Fibroblast of lung (primary cell): Measurements from ENCODE around the gene SCIN. TPM values are rescaled to one million over a fixed set of nuclear protein-coding genes. Genes with fewer than 3 reads are reported as not detected.
A peak's percentile ranks its signal among the peaks of the same experiment; 100 is the strongest.

Experiments
- DNase-seq, 2 donors: peaks; one replicate each; pipeline versions ENCODE4 v3.0.0 to v3.0.0-alpha.2; 2010; ENCODE audit warnings: low read depth in 2 of 2
- H2AFZ ChIP-seq: 2 replicates; pipeline ENCODE4 v1.5.1; 2012; ENCODE audit warnings: low read length, control low read depth, inconsistent platforms
- H3K27ac ChIP-seq: 2 replicates; pipeline ENCODE4 v1.5.1; 2011; ENCODE audit warnings: low read length, control low read depth; ENCODE audit not compliant: insufficient read depth
- H3K27me3 ChIP-seq: 2 replicates; pipeline ENCODE4 v1.5.1; 2011; ENCODE audit warnings: mild to moderate bottlenecking, low read length; ENCODE audit not compliant: control insufficient read depth, insufficient read depth
- H3K36me3 ChIP-seq: 2 replicates; pipeline ENCODE4 v1.5.1; 2011; ENCODE audit warnings: low read length; ENCODE audit not compliant: control insufficient read depth, insufficient read depth
- H3K4me1 ChIP-seq: 2 replicates; pipeline ENCODE4 v1.5.1; 2011; ENCODE audit warnings: low read length; ENCODE audit not compliant: control insufficient read depth, insufficient read depth; ENCODE audit errors: extremely low read depth
- H3K4me2 ChIP-seq: 2 replicates; pipeline ENCODE4 v1.5.1; 2011; ENCODE audit warnings: low read length, control low read depth; ENCODE audit not compliant: insufficient read depth; ENCODE audit errors: extremely low read depth
- H3K4me3 ChIP-seq, 4 experiments: fragments of 200-600 bp in 1 of 4; sonication (generic) in 1 of 4; replicated peaks in 1 of 4; 2 replicates each; pipeline ENCODE4 v1.5.1; 2011 to 2016; ENCODE audit warnings: low read length in 4 of 4, low read depth in 3 of 4, mild to moderate bottlenecking in 3 of 4, control low read depth in 2 of 4, inconsistent platforms in 1 of 4, mixed read lengths in 1 of 4; ENCODE audit not compliant: insufficient read depth in 1 of 4; ENCODE audit errors: control extremely low read depth in 1 of 4
- H3K79me2 ChIP-seq: 2 replicates; pipeline ENCODE4 v1.5.1; 2012; ENCODE audit warnings: mild to moderate bottlenecking, low read length, inconsistent platforms; ENCODE audit not compliant: control insufficient read depth, insufficient read depth
- H3K9ac ChIP-seq: 2 replicates; pipeline ENCODE4 v1.5.1; 2011; ENCODE audit warnings: mild to moderate bottlenecking, low read length, control low read depth; ENCODE audit not compliant: insufficient read depth
- H3K9me3 ChIP-seq: 2 replicates; pipeline ENCODE4 v1.5.1; 2012; ENCODE audit warnings: low read depth, low read length; ENCODE audit not compliant: control insufficient read depth, insufficient read depth
- H4K20me1 ChIP-seq: 2 replicates; pipeline ENCODE4 v1.5.1; 2011; ENCODE audit warnings: low read length; ENCODE audit not compliant: control insufficient read depth, insufficient read depth; ENCODE audit errors: extremely low read depth
- EZH2 ChIP-seq: IDR thresholded peaks from 2 replicates; pipeline ENCODE4 v1.5.1; 2012; ENCODE audit warnings: low read length, control low read depth, mild to moderate bottlenecking; ENCODE audit errors: missing control alignments
- polyA plus RNA-seq, 2 donors: library from polyadenylated mRNA; depleted of rRNA in 1 of 2; stranded (reverse) in 1 of 2; unstranded in 1 of 2; fragments of >200 nt; gene quantifications; 2 replicates each; pipeline ENCODE4 v1.2.1, GENCODE V29; 2011 to 2012; ENCODE audit warnings: missing spikeins in 1 of 2
- total RNA-seq: library from RNA; depleted of rRNA; stranded (reverse); fragments of >200 nt; gene quantifications from 2 replicates; pipeline ENCODE4 v1.2.1, GENCODE V29; 2014
- TF ChIP-seq, protein P1 (sequence below), 2 donors: IDR thresholded peaks in 1 of 2; conservative IDR thresholded peaks in 1 of 2; 1 replicate in 1 of 2; 2 replicates in 1 of 2; pipeline ENCODE4 v1.5.1; 2011 to 2012; ENCODE audit warnings: low read length in 2 of 2, control low read depth in 1 of 2, inconsistent platforms in 1 of 2, low read depth in 1 of 2, mild to moderate bottlenecking in 1 of 2

Gene SCIN
- total and polyA plus RNA-seq, 2 donors (not counting 1 experiment from before 2014, with no cell fraction given) = 0.08 to 0.17 TPM

DNA sequence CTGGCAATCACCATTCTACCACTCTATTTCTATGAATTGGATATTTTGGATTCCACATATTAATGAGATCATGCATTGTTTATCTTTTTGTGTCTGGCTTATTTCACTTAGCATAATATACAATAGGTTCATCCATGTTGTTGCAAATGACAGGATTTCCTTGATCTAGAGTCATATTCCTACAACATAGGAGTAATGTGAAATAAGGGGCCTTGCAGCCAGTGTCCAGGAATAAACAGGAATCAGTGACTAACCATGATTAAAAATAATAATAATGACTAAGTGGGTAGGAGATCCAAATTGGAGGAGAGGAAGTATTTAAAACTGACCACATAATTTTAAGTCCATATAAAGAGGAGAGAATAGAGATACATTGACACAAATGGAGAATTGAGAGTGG lies 49.9 kb downstream of the SCIN start:
- Histone ChIP-seq H3K4me3 (no peak overlapping the region), H3K4me2 (no peak overlapping the region), H3K27me3 (no peaks in the 10 kb centered on the region), H3K79me2 (no peaks in the 10 kb centered on the region), H4K20me1 (no peaks in the 10 kb centered on the region), H3K9me3 (no peaks in the 10 kb centered on the region), H3K9ac (no peak overlapping the region), H3K27ac (no peak overlapping the region), H2AFZ (no peak overlapping the region), H3K4me1 (no peaks in the 10 kb centered on the region), H3K36me3 (no peaks in the 10 kb centered on the region)
- TF ChIP-seq EZH2 = no peak
- TF ChIP-seq, protein P1, sequence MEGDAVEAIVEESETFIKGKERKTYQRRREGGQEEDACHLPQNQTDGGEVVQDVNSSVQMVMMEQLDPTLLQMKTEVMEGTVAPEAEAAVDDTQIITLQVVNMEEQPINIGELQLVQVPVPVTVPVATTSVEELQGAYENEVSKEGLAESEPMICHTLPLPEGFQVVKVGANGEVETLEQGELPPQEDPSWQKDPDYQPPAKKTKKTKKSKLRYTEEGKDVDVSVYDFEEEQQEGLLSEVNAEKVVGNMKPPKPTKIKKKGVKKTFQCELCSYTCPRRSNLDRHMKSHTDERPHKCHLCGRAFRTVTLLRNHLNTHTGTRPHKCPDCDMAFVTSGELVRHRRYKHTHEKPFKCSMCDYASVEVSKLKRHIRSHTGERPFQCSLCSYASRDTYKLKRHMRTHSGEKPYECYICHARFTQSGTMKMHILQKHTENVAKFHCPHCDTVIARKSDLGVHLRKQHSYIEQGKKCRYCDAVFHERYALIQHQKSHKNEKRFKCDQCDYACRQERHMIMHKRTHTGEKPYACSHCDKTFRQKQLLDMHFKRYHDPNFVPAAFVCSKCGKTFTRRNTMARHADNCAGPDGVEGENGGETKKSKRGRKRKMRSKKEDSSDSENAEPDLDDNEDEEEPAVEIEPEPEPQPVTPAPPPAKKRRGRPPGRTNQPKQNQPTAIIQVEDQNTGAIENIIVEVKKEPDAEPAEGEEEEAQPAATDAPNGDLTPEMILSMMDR (conservative IDR thresholded peaks at IDR 0.05 in 1 of 2, IDR thresholded peaks at IDR 0.05 in 1 of 2; ENCODE audit: low read depth in 1 of 2, low read length in 2 of 2) = no peak
- peak; percentile 14 for DNase-seq

DNA sequence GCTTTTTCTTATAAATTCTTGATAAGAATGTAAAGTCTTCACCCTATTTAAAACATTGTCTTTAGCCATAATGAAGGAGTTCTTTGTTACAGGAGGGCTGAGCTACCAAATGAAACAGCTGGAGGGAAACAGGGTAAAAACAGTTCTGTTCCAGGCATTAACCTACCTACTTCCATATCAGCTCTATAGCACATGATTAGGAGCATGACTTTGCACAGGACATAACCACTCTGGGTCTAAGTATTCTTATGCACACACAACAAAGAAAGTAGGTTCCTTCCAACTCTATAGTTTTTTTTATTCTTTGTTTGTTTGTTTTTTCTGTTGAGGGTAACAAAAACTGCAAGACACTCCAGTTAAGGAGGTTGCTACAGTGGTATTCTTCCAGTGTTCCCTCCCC lies 52.7 kb downstream of the SCIN start:
- no peak overlapping the region for H3K4me3 ChIP-seq
- no peaks in the 10 kb centered on the region for H3K36me3 ChIP-seq
- no peaks in the 10 kb centered on the region for H3K9me3 ChIP-seq
- H3K27ac ChIP-seq = no peak overlapping the region
- no peak overlapping the region for H3K9ac ChIP-seq
- H3K4me2 ChIP-seq = no peak overlapping the region
- no peaks in the 10 kb centered on the region for H4K20me1 ChIP-seq
- H3K4me1 ChIP-seq = no peaks in the 10 kb centered on the region
- H3K79me2 ChIP-seq = no peaks in the 10 kb centered on the region
- TF ChIP-seq, protein P1 (conservative IDR thresholded peaks at IDR 0.05 in 1 of 2, IDR thresholded peaks at IDR 0.05 in 1 of 2; ENCODE audit: low read depth in 1 of 2, low read length in 2 of 2) = no peak
- TF ChIP-seq EZH2 = no peak
- H3K27me3 ChIP-seq = no peaks in the 10 kb centered on the region
- no peak for DNase-seq
- H2AFZ ChIP-seq = no peak overlapping the region

DNA sequence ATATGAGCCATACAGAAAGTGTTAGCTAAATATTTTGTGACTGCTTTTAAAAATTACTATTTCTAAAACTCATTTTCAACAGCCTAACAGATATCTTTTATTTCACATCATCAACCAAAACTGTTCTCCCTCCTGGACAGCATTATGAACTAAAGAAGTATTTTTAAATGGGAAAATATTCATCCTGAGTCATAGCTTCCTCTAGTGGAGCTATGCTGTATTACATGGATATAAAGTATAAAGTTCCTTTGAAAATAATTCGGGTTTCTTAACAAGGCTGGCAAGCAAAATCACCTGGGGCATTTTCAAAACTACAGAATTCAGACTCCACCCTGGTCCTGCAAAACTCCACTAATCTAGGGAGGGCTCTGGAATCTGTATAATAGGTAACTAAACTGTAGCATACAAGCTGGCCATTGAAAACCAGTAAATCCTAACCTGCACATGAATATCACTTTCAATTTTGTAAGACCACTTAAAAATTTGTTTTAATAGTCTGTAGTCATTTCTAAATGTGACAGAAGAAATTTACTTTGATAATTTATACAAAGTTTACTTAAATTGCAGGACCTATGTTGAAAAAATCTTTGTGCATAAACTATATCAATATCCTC lies 53.5 kb downstream of the SCIN start:
- peak; percentile 17 to 51 for DNase-seq
- Histone ChIP-seq H3K27ac (no peak overlapping the region), H3K4me2 (no peak overlapping the region), H3K36me3 (no peaks in the 10 kb centered on the region), H2AFZ (no peak overlapping the region), H3K4me3 (peak overlapping the region in 1 of 4 experiments; percentile 23), H4K20me1 (no peaks in the 10 kb centered on the region), H3K27me3 (no peaks in the 10 kb centered on the region), H3K9ac (no peak overlapping the region), H3K9me3 (no peaks in the 10 kb centered on the region), H3K79me2 (no peaks in the 10 kb centered on the region), H3K4me1 (no peaks in the 10 kb centered on the region)
- TF ChIP-seq EZH2 = no peak
- TF ChIP-seq, protein P1 (conservative IDR thresholded peaks at IDR 0.05 in 1 of 2, IDR thresholded peaks at IDR 0.05 in 1 of 2; ENCODE audit: low read depth in 1 of 2, low read length in 2 of 2) = peak; percentile 50 to 80
